Measurements from ENCODE around the gene ZNF473.
"Not testable (repeated sequence)": the region's sequence is repeated elsewhere in the genome, so short reads cannot be mapped to it uniquely, and the experiment has no call there.

DNA sequence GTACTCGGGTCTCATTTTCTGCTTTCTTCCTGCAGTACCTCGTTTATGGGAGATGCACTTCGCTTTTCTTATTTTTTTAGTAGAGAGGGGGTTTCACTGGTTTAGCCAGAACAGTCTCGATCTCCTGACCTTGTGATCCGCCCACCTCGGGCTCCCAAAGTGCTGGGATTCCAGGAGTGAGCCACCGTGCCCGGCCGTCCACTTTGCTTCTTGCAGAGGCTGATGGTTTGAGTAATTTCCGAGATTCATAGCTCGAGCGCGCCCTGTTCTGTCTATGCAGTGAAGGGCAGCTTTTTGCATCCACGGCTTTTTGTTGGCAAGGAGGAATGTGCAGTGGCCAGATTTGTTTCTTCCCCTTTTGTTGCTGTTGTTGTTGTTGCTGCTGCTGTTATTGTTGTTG lies 73.1 kb downstream of the ZNF473 start:
- TF ChIP-seq, protein P1, sequence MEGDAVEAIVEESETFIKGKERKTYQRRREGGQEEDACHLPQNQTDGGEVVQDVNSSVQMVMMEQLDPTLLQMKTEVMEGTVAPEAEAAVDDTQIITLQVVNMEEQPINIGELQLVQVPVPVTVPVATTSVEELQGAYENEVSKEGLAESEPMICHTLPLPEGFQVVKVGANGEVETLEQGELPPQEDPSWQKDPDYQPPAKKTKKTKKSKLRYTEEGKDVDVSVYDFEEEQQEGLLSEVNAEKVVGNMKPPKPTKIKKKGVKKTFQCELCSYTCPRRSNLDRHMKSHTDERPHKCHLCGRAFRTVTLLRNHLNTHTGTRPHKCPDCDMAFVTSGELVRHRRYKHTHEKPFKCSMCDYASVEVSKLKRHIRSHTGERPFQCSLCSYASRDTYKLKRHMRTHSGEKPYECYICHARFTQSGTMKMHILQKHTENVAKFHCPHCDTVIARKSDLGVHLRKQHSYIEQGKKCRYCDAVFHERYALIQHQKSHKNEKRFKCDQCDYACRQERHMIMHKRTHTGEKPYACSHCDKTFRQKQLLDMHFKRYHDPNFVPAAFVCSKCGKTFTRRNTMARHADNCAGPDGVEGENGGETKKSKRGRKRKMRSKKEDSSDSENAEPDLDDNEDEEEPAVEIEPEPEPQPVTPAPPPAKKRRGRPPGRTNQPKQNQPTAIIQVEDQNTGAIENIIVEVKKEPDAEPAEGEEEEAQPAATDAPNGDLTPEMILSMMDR (IDR thresholded peaks at IDR 0.05) = not testable (repeated sequence)
- TF ChIP-seq POLR2A (IDR thresholded peaks at IDR 0.05) = not testable (repeated sequence)
